ENCODE data around the gene COL6A2.
"Not testable (repeated sequence)": the region's sequence is repeated elsewhere in the genome, so short reads cannot be mapped to it uniquely, and the experiment has no call there.

The COL6A2 gene

DNA sequence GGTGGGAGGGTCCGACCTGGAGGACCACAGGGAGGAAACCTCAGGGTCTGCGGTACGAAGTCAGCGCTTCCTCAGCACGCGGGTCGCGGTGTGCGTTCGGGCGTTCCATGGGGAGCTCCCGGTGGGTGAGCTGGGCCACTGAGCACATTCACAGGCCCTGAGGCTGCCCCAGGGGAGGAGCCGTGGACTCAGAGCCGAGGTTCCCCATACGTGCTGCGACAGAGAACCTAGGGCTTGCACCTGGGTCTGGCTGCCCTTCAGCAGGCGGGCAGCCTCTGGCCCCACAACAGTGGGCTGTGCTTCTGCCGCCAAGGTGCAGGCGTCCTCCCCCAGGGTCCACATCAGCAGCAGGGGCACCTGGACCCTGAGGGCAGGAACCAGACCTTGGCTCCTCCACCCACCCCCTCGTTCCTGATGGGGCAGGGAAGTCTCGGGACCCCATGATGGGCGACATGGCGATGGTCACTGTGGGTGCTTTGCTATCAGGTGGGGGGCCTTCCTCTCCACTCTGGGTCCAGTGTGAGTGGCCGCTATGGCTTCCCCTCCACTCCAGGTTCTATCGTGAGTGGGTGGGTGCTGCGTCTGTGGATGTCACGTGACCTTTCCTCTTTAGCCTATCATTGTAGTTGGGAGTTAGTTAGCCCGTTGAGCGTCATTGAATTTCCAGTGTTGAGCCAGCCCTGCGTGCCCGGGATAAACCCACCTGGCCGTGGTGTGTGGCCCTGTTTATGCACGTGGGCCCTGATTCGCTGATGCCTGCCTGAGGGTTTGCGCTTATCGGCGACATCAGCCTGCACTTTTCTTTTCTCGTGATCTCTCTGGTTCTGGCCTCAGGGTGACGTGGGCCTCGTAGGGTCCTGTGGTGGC is 29.6 kb downstream of the COL6A2 start:
- no peak for DNase-seq

DNA sequence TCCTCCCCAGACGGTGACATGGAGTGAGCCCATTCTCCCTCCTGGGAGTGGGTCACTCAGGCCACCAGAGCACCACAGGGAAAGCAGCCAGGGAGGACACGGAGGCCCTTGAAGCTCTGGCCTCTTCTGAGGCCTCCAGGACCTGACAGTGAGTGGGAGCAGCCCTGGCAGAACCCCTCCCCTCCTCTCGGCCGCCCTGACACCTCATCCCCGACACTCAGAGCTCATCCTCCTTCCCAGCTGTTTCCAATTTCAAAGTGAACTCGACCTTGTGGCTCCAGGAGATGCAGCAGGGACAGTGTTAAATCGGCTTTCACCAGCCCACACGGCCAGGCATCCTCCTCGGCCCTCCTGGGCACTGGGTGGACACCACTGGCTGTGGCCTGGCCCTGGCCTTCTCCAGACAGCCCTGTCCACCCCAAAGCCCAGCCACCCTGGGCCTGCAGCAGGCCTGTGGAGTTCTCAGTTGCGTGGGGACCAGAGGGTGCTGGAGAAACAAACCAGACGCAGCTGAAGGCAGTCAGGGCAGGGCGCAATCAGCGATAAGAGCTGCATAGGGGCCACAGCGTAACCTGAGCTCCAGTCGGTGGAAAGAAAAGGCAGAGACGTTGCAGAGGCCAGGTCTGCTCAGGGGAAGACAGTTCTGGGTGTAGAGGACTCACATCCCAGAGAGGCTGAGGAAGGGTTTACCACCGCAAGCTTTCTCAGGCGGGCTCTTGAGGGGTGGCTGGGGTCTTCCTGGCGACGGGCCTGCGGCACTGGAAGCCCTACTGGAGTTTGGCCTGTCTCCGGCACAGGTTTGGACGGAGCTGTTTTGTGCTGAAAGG is 30.4 kb downstream of the COL6A2 start:
- DNase-seq = no peak

DNA sequence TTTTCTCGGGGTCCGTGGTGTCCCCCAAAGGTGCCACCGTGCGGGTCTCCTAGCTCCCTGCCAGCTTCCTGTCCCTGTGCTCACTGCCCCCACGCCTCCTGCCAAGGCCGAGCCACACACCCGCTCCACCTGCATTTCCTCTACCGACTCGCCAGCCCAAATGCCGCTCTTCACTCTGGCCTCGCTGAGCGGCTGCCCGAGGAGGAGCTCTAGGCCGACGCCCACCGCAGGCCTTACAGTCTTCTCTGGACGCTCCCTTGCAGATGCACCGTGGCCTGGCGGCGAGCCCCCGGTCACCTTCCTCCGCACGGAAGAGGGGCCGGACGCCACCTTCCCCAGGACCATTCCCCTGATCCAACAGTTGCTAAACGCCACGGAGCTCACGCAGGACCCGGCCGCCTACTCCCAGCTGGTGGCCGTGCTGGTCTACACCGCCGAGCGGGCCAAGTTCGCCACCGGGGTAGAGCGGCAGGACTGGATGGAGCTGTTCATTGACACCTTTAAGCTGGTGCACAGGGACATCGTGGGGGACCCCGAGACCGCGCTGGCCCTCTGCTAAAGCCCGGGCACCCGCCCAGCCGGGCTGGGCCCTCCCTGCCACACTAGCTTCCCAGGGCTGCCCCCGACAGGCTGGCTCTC is 31.1 kb downstream of the COL6A2 start:
- DNase-seq = no peak

DNA sequence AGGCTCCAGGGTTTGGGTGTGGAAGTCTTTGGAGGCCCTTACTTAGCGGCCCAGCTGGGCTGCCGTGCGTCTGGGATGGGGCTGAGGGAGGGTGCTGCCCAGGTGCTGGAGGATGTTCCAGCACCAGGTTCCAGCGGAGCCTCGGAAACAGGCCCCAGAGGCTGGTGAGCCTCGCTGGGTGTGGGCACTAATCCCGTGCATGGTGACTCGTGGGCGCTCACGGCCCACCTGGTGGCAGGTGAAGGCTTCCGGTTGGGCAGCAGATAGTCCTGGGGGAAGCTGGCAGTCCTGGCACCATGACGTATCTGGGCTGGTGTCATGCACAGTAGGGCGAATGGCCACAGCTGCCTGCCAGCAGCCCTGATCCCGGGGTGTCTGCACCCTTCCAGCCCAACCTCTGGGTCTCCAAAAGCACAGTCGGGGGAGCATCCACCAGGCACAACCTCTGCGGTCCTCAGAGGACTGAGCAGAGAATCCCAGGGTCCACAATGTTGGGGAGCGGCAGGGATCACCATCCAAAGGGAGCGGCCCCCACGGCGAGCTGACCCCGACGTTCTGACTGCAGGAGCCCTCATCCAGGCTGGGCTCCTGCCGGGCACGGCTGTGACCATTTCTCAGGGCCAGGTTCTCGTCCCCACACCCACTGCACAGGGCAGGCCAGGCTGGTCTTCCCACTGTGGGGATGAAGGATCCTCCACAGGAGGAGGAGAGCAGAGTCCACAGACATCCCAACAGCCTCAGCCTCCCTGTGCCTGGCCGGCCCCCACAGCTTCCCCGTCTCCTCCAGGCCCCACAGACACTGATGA is 32.1 kb downstream of the COL6A2 start:
- no peak for DNase-seq

DNA sequence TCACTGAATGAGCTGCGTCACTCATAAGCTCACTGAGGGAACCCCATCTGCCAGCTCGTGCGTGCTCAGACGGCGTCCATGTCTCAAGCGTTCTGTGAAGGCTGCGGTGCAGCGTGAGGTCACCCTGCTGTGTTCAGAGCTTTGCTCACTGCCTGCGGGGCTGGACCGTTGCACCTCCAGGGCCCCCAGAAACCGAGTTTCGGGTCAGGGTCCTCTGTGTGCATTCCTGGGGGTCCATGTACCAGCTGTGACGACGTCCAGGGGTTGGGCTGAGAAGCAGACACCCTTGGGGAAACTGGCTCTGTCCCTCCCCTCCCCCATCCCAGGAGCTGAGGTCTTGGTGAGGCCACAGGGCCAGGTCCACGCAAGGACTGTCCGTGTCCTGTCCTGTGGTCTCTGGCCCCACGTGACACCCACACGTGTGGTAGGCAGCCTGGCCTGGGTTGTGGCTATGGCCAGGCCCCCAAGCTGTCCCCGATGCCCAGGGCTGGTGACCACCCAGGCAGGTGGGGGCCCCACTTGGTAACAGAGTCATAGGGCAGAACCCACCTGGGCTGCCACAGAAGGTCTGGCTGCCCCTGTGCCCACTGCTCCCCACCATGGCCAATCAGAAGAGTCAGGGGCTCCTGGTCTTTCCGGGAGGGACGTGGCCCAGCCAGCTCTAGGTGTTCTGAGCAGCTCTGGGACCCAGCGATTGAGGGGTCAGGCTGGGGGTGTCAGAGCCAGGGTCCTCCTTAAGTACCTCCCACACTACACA is 33.1 kb downstream of the COL6A2 start:
- DNase-seq = no peak

DNA sequence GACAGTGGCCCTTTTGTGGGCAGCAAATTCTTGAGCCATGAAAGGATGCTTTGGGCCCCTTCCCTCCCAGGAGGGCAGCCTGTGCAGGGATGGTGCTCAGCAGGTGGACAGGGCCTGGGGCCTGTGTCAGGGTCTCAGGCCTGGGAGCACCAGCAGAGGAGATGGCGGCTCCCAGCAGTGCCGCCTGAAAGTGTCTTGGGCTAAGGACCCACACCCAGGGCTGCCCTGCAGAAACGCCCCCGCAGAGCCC is 33.6 kb downstream of the COL6A2 start:
- no peak for DNase-seq

DNA sequence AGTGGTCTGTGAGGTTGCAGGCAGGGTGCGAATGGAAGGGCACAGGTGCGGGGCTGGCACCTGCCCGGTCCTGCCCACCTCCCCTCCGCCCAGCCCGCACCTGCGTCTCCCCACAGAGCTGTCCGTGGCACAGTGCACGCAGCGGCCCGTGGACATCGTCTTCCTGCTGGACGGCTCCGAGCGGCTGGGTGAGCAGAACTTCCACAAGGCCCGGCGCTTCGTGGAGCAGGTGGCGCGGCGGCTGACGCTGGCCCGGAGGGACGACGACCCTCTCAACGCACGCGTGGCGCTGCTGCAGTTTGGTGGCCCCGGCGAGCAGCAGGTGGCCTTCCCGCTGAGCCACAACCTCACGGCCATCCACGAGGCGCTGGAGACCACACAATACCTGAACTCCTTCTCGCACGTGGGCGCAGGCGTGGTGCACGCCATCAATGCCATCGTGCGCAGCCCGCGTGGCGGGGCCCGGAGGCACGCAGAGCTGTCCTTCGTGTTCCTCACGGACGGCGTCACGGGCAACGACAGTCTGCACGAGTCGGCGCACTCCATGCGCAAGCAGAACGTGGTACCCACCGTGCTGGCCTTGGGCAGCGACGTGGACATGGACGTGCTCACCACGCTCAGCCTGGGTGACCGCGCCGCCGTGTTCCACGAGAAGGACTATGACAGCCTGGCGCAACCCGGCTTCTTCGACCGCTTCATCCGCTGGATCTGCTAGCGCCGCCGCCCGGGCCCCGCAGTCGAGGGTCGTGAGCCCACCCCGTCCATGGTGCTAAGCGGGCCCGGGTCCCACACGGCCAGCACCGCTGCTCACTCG is 34.1 kb downstream of the COL6A2 start:
- no peak for DNase-seq

DNA sequence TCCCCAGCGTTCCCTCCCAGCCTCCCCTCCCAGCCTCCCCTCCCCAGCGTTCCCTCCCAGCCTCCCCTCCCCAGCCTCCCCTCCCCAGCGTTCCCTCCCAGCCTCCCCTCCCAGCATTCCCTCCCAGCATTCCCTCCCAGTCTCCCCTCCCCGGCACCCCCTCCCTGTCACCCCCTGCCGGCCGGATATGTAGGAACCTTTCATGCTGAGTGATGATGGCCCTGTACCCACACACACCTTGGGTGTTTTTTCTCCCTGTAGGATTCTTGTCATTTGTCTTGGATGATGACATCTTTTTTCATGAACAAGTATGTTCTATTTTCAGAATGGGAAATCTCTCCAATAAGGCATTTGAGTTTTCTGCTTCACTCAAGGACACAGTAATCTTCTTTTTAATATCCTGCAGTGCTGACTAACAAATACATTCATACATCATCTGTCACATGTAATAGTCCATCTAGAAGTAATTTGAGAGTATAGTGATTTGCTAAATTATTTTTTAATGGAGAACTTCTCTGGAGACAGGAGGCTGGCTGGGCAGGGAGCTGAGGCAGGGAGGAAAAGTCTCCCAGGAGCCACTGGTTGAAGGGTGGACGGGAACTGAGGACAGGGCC is 38.0 kb downstream of the COL6A2 start:
- no peak for DNase-seq

DNA sequence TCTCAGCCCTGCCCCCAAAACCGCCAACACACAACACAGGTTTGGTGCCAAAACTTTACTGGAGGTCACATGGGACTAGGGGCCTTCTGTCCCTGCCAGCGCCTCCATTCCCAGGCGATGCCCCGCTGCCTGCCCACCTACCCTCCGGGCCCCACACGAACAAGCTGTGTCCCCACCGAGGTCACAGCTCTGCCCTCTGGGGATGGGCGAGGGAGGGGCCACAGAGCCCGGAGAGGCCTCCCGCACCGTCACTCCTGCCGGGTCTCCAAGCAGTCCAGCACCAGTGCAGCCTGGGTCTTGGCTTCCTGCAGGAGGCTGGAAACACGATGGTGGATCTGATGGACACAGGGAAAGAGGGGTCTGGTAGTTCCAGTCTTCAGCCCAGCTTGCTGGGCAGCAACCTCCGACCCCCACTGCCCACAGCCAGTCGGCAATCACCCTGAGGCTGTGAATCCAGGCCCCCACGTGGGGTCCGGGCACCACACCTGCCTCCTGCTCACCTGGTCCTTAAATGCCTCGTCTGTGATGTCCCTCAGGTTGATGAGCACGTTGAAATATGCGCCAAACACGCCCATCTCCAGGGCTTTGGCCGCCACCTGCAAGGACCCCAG is 38.9 kb downstream of the COL6A2 start:
- no peak for DNase-seq

DNA sequence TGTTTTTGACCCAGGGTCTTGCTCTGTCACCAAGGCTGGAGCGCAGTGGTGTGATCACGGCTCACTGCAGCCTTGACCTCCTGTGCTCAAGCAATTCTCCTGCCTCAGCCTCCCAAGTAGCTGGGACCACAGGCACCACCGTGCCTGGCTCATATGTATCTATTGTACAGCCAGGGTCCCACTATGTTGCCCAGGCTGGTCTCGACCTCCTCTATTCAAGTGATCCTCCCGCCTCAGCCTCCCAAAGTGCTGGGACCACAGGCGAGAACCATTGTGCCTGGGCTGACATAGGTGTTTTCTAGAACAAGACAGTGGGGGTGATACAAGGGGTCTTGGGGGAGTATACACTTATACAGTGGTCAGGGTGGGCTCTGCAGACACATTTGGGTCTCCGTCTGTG is 40.0 kb downstream of the COL6A2 start:
- DNase-seq = no peak

DNA sequence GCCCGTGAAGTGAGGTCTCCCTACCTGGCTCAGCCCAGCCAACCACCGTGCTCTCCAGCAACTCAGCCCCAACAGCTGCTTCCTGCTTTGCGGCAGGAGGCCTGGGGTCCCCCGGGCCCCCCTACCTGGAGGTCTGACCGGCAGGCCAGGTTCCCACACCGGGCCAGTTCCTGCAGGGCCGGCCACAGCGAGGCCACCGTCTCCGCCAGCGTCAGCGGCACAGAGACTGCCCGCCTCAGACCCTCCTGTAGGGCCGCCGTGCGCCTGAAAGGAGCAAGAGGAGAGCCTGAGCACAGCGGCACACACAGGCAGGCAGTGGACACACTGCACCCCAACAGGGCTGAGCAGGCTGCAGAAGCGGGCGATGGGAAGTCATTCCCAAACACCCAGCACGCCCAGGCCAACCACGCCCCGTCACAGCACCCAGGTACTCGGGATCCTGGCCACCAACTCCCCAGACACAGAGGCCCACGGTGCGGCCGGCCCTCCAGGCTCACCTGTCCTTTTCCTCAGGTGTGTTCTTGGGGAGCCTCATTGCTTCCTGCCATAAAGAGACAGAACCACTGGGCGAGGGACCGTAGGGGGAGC is 40.6 kb downstream of the COL6A2 start:
- DNase-seq = no peak

DNA sequence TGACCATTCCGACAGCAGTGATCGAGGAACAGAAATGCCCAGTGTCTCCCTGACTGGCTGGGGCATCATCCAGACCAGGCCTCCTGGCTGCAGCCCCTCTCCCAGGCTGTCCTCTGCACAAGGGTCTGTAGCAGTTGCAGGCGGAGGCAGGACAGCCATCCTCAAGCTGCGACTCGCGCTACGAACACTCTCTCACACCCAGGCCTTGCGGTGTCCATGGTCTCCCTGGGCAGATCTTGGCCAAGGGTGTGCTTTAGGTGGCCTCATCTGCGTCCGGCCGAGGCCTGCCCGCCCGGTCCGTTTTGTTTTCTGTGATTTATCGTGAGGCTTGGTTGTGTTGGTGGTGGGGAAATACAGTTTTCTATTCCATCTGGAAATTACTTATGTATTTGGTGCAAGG is 41.8 kb downstream of the COL6A2 start:
- DNase-seq = no peak

DNA sequence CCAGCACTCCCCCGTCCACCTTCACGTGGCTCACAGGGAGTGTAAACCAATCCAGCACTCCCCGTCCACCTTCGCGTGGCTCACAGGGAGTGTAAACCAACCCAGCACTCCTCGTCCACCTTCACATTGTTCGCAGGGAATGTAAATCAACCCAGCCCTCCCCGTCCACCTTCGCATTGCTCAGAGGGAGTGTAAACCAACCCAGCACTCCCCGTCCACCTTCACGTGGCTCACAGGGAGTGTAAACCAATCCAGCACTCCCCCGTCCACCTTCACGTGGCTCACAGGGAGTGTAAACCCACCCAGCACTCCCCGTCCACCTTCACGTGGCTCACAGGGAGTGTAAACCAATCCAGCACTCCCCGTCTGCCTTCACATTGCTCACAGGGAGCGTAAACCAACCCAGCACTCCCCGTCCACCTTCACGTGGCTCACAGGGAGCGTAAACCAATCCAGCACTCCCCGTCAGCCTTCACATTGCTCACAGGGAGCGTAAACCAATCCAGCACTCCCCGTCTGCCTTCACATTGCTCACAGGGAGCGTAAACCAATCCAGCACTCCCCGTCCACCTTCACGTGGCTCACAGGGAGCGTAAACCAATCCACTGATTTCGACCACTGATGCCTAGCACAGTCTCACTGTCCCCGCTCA is 42.6 kb downstream of the COL6A2 start:
- DNase-seq = not testable (repeated sequence)

DNA sequence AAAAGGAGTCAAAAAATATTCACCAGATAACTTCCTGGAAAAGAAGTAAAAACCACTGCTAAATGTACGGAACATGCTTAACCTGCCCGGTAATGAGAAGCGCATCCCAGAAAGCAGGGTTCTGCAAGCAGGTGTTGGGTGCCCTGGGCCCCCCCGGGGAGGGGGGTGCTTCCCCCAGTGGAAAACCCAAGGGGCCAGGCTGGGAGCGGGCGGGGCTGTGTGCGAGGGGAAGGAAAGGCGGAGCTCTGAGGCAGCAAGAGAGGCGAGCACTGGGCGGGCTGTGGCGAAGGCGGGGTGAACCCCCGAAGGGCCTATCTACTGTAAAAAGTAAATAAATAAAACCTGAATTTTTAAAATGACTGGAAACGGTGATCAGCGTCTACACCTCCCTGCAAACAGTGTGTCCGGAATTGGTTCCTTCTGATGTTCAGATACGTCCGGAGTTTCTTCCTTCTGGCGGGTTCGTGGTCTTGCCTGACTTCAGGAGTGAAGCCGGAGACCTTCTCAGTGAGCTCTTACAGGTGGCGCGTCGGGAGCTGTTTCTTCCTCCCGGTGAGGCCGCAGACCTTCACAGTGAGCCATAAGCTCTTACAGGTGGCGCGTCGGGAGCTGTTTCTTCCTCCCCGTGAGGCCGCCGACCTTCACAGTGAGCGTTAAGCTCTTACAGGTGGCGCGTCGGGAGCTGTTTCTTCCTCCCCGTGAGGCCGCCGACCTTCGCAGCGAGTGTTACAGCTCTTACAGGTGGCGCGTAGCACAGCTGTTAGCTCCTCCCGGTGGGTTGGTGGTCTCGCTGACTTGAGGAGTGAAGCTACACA is 44.1 kb downstream of the COL6A2 start:
- DNase-seq = no peak

DNA sequence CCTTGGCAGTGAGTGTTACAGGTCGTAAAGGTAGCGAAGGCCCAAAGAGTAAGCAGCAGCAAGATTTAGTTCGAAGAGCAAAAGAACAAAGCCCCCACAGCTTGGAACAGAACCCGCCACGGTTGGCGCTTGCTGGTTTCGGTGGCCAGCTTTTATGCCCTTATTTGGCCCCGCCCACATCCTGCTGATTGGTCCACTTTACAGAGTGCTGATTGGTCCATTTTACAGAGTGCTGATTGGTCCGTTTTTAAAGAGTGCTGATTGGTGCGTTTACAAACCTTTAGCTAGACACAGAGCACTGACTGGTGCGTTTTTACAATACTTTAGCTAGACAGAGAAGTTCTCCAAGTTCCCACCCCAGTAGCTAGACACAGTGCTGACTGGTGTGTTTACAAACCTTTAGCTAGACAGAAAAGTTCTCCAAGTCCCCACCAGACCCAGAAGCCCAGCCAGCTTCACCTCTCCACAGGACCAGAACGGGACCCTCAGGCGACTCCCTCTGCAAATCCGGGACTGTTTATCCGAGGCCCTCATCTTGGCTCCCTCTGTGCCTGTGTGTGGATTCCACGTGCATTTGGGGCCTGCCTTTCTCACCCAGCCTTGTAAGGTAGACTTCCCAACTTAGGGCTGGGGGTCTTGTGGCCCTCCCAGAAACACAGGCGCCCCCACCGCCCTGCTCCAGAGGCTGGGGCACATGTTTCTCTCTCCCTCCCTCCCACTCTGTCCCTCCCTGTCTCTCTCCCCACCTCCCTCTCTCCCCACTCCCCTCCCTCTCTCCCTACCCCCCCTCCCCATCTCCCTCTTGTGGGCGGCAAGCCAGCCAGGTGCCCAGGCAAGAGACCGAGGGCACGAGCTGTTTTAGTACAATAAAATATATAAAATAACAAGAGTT is 44.9 kb downstream of the COL6A2 start:
- DNase-seq = peak; percentile 36

DNA sequence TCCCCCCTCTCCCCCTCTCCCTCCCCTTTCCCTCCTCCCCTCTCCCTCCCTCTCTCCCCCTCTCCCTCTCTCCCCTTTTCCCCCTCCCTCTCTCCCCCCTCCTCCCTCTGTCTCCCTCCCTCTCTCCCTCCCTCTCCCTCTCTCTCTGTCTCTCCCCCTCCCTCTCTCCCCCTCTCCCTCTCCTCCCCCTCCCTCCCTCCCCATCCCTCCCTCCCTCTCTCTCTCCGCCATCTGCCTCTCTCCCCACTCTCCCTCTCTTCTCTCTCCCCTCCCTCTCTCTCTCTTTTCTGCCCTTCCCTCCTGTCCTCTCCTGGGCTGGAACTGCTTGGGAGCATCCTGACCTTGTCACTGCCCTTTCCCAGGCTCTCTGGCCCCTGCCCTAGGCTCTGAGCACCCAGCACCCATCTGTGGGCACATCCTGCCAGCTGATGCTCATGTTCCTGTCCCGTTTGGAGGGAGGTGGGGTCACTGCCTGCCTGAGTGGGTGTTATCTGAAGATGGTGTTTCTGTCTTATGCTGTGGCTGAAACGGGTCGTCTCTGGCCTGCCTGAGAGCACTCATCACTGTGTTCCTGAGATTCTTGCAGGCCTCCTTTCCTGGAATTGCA is 46.7 kb downstream of the COL6A2 start:
- DNase-seq = no peak

All from CD4-positive, alpha-beta T cell treated with Interleukin-12 subunit alpha and Interleukin-12 subunit beta, for 1 hour (primary cell).